HepG2 (cell line): ENCODE measurements around the gene STK17A. TPM values are rescaled to one million over a fixed set of nuclear protein-coding genes. Genes with fewer than 3 reads are reported as not detected.

Source experiments
- ATAC-seq: fragments of 200-7000 bp; cut with Tn5 transposase; 3 replicates; pipeline ENCODE4 v1.9.1; 2020; ENCODE audit warnings: mild to moderate bottlenecking, moderate library complexity
- BruUV-seq: library from RNA; stranded (reverse); fragments of 400-500 nt; replicated peaks from 2 replicates; lab custom pipeline; 2021; lab: Mats Ljungman, UMichigan
- CTCF ChIA-PET: fragments of 300-600 bp; formaldehyde crosslinking; extraction: SDS; loops from one replicate; lab custom pipeline; 2021; ENCODE audit warnings: low total read pairs, inconsistent platforms, low intra/inter-chr PET ratio; lab: Yijun Ruan, JAX
- POLR2A ChIA-PET: fragments of 350-600 bp; sonication (Branson Sonifier 250); formaldehyde crosslinking; loops from one replicate; lab custom pipeline; 2020; ENCODE audit warnings: antibody characterized with exemption, inconsistent platforms; lab: Yijun Ruan, JAX
- DNase-seq: peaks from one replicate; pipeline ENCODE4 v3.0.0-alpha.2; 2015; ENCODE audit warnings: low spot score
- FAIRE-seq: peaks from 3 replicates; lab custom pipeline; 2011; peaks lifted over from hg19 to GRCh38; lab: Jason Lieb, UNC
- H2AFZ ChIP-seq: one replicate; pipeline ENCODE4 v1.6.1; 2011; ENCODE audit warnings: low read length, inconsistent platforms
- H3K27ac ChIP-seq: fragments of 300-600 bp; 3 replicates; pipeline ENCODE4 v1.8.0; 2011; ENCODE audit warnings: mixed run types, mild to moderate bottlenecking, mixed read lengths, low read length, inconsistent platforms; ENCODE audit not compliant: insufficient read depth; ENCODE audit errors: extremely low read length
- H3K27me3 ChIP-seq, 2 experiments: fragments of 200-600 bp in 1 of 2; 2 replicates in 1 of 2; 3 replicates in 1 of 2; pipeline versions ENCODE4 v1.6.0 to v1.8.0; 2011; ENCODE audit warnings: low read length in 2 of 2, mild to moderate bottlenecking in 2 of 2, moderate library complexity in 2 of 2, inconsistent platforms in 1 of 2; ENCODE audit not compliant: insufficient read depth in 2 of 2, control insufficient read depth in 1 of 2
- H3K36me3 ChIP-seq, 2 experiments: fragments of 200-600 bp in 1 of 2; replicated peaks in 1 of 2; 2 replicates in 1 of 2; 3 replicates in 1 of 2; pipeline versions ENCODE4 v1.5.1 to v1.8.0; 2011; ENCODE audit warnings: low read length in 2 of 2, inconsistent platforms in 1 of 2; ENCODE audit not compliant: insufficient read depth in 2 of 2, control insufficient read depth in 1 of 2
- H3K4me1 ChIP-seq: 2 replicates; pipeline ENCODE4 v1.5.1; 2012; ENCODE audit warnings: low read length, inconsistent platforms; ENCODE audit not compliant: insufficient read depth
- H3K4me2 ChIP-seq: 2 replicates; pipeline ENCODE4 v1.6.0; 2011; ENCODE audit warnings: low read depth, low read length, inconsistent platforms
- H3K4me3 ChIP-seq, 3 experiments: fragments of 200-600 bp in 1 of 3; sonication (generic), shearing (Covaris generic) in 1 of 3; replicated peaks in 1 of 3; 2 replicates each; pipeline ENCODE4 v1.5.1; 2011 to 2016; ENCODE audit warnings: low read length in 3 of 3, inconsistent platforms in 2 of 3, low read depth in 2 of 3, mild to moderate bottlenecking in 2 of 3, control low read depth in 1 of 3, mixed read lengths in 1 of 3; ENCODE audit not compliant: insufficient read depth in 1 of 3
- H3K79me2 ChIP-seq: one replicate; pipeline ENCODE4 v1.6.1; 2011; ENCODE audit warnings: low read length, inconsistent platforms; ENCODE audit not compliant: insufficient read depth
- H3K9ac ChIP-seq: 2 replicates; pipeline ENCODE4 v1.6.0; 2011; ENCODE audit warnings: mild to moderate bottlenecking, low read depth, low read length, inconsistent platforms; ENCODE audit not compliant: insufficient read depth
- H3K9me3 ChIP-seq: 2 replicates; pipeline ENCODE4 v1.5.1; 2012; ENCODE audit warnings: mild to moderate bottlenecking, low read length
- H4K20me1 ChIP-seq: 2 replicates; pipeline ENCODE4 v1.6.0; 2011; ENCODE audit warnings: inconsistent platforms, mild to moderate bottlenecking, low read length, moderate library complexity; ENCODE audit not compliant: insufficient read depth
- FOXA3 ChIP-seq: IDR thresholded peaks from 2 replicates; pipeline ENCODE4 v1.6.1; 2016; ENCODE audit warnings: missing genetic modification reagents, missing compliant biosample characterization
- HNRNPK ChIP-seq: fragments of 200-400 bp; formaldehyde crosslinking; IDR thresholded peaks from 2 replicates; pipeline ENCODE4 v1.6.1; 2018; ENCODE audit warnings: low read length, low read depth, moderate library complexity, mild to moderate bottlenecking; ENCODE audit not compliant: poor library complexity, severe bottlenecking
- ZNF460 ChIP-seq: sonication (generic); formaldehyde crosslinking; IDR thresholded peaks from 2 replicates; pipeline ENCODE4 v1.5.1; 2020; ENCODE audit warnings: missing genetic modification reagents, mild to moderate bottlenecking, borderline replicate concordance
- WGBS: methylation state at CpG from one replicate; pipeline ENCODE4 v1.1.6; 2017; ENCODE audit warnings: low lambda C conversion rate; 5-methylcytosine and 5-hydroxymethylcytosine counted together
- in situ Hi-C: cut with HindIII; loops from 2 replicates; pipeline ENCODE4 v1.10.0; 2017; ENCODE audit warnings: low pct_unique_long_range_greater_than_20kb; ENCODE audit not compliant: extremely low pct_ligation_motif_present
- intact Hi-C: fragments of 100-400 bp; cut with micrococcal nuclease; formaldehyde crosslinking; loops from one replicate; pipeline ENCODE4 v1.10.0; 2022; ENCODE audit not compliant: unreplicated experiment
- polyA plus RNA-seq, 8 experiments: library from polyadenylated mRNA; depleted of rRNA in 3 of 8; stranded (reverse) in 7 of 8; unstranded in 1 of 8; fragments of >200 nt; fragmentation: Illumina TruSeq in 4 of 8; extraction: Trizol in 4 of 8; gene quantifications; 2 replicates each; pipeline versions ENCODE4 v1.2.1 to v1.2.3, GENCODE V29; 2011 to 2016; ENCODE audit warnings: low read depth in 4 of 8, missing spikeins in 1 of 8, mixed read lengths in 1 of 8; ENCODE audit not compliant: insufficient read depth in 1 of 8
- total RNA-seq, 5 experiments: library from RNA; depleted of rRNA; stranded (reverse); fragments of >200 nt; fragmentation: Illumina TruSeq; extraction: Trizol; gene quantifications; 2 replicates each; pipeline ENCODE4 v1.2.3, GENCODE V29; 2016; ENCODE audit warnings: low read depth in 1 of 5
- TF ChIP-seq, protein P1 (sequence below): sonication (generic); formaldehyde crosslinking; IDR thresholded peaks from 2 replicates; pipeline ENCODE4 v1.4.0; 2020; ENCODE audit warnings: low read depth, missing genetic modification reagents

Gene STK17A
- total and polyA plus RNA-seq, 2 of the 13 experiments (the other 11 are each of a cell fraction or from before 2014, with no cell fraction given) = 18.6 to 24.3 TPM

DNA sequence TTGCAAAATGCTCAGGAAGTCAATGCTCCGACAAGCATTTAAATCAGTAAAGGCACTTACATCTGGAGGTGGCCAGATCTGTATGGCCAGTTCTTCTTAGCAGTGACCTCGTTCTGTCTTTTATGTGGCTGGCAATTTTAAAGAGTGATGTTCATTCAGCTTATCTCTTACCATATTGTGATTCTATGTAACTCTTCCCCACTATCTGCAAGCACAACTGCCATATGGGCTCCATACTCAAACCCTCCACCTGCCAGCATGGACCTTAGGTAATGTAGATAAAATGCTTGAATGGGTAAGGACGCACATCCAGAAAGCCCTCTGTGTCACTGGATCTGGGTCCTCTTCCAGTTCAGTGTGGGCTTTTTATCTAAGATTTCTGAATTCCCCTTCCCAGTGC lies 42.4 kb upstream of the STK17A start (continued):
- TF ChIP-seq, protein P1, sequence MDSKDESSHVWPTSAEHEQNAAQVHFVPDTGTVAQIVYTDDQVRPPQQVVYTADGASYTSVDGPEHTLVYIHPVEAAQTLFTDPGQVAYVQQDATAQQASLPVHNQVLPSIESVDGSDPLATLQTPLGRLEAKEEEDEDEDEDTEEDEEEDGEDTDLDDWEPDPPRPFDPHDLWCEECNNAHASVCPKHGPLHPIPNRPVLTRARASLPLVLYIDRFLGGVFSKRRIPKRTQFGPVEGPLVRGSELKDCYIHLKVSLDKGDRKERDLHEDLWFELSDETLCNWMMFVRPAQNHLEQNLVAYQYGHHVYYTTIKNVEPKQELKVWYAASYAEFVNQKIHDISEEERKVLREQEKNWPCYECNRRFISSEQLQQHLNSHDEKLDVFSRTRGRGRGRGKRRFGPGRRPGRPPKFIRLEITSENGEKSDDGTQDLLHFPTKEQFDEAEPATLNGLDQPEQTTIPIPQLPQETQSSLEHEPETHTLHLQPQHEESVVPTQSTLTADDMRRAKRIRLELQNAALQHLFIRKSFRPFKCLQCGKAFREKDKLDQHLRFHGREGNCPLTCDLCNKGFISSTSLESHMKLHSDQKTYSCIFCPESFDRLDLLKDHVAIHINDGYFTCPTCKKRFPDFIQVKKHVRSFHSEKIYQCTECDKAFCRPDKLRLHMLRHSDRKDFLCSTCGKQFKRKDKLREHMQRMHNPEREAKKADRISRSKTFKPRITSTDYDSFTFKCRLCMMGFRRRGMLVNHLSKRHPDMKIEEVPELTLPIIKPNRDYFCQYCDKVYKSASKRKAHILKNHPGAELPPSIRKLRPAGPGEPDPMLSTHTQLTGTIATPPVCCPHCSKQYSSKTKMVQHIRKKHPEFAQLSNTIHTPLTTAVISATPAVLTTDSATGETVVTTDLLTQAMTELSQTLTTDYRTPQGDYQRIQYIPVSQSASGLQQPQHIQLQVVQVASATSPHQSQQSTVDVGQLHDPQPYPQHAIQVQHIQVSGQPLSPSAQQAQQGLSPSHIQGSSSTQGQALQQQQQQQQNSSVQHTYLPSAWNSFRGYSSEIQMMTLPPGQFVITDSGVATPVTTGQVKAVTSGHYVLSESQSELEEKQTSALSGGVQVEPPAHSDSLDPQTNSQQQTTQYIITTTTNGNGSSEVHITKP (CRISPR knock-in tag) = no peak
- TF ChIP-seq, all 625 proteins: peak for 0

GRCh38 chr7:43542716-43543115 lies 40.2 kb upstream of the STK17A start:
- DNase-seq (no peak), FAIRE-seq (no peak), ATAC-seq (no peak)
- Histone ChIP-seq H3K9ac (no peak overlapping the region), H3K79me2 (no peaks in the 10 kb centered on the region), H3K27me3 (peaks cover 0 to 9% of the 10 kb centered on the region in 2 experiments; a peak in 2 of 5 replicates), H4K20me1 (no peaks in the 10 kb centered on the region), H3K4me2 (no peak overlapping the region), H2AFZ (no peak overlapping the region), H3K4me1 (no peaks in the 10 kb centered on the region), H3K36me3 (no peaks in the 10 kb centered on the region), H3K9me3 (no peaks in the 10 kb centered on the region), H3K27ac (no peak overlapping the region), H3K4me3 (no peak overlapping the region)
- 58% methylated on average over 5 of the region's 5 CpGs for WGBS
- TF ChIP-seq HNRNPK (no peak), ZNF460 (no peak), FOXA3 (CRISPR knock-in tag) (no peak)
- ChIA-PET CTCF (no interaction called here), POLR2A (no interaction called here)
- in situ Hi-C loops (no loop called here), intact Hi-C loops (no loop called here)
- no TSS peak for BruUV-seq
